Neural cell (in vitro differentiated cells): ENCODE results near the gene OAF. TPM values are rescaled to one million over a fixed set of nuclear protein-coding genes. Genes with fewer than 3 reads are reported as not detected.

Experiments used
- H2AFZ ChIP-seq: fragments of 200-600, 300-800 bp; sonication (generic), shearing (Covaris generic); 2 replicates; pipeline ENCODE4 v1.6.0; 2014; ENCODE audit warnings: low read depth, mild to moderate bottlenecking, antibody characterized with exemption, low read length, moderate library complexity
- H3F3A ChIP-seq: fragments of 200-600 bp; shearing (Covaris generic); 2 replicates; pipeline ENCODE4 v1.6.1; 2016; ENCODE audit warnings: mild to moderate bottlenecking, moderate library complexity, mixed read lengths, antibody characterized with exemption, low read length; ENCODE audit not compliant: insufficient read depth, poor library complexity, severe bottlenecking
- H3K27ac ChIP-seq: fragments of 200-600, 300-800 bp; sonication (generic), shearing (Covaris generic); 2 replicates; pipeline ENCODE4 v1.5.1; 2014; ENCODE audit warnings: mild to moderate bottlenecking, low read length, moderate library complexity
- H3K27me3 ChIP-seq: fragments of 300-800, 200-600 bp; sonication (generic), shearing (Covaris generic); 2 replicates; pipeline ENCODE4 v1.6.0; 2014; ENCODE audit warnings: mild to moderate bottlenecking, low read depth, low read length, moderate library complexity; ENCODE audit not compliant: insufficient read depth
- H3K36me3 ChIP-seq: fragments of 300-800, 200-600 bp; sonication (generic), shearing (Covaris generic); 2 replicates; pipeline ENCODE4 v1.5.1; 2014; ENCODE audit warnings: mild to moderate bottlenecking, antibody characterized with exemption, low read length, moderate library complexity; ENCODE audit not compliant: insufficient read depth
- H3K4me2 ChIP-seq: fragments of 300-800, 200-600 bp; sonication (generic), shearing (Covaris generic); 2 replicates; pipeline ENCODE4 v1.6.0; 2014; ENCODE audit warnings: mild to moderate bottlenecking, low read length
- H3K4me3 ChIP-seq: fragments of 300-800, 200-600 bp; sonication (generic), shearing (Covaris generic); 2 replicates; pipeline ENCODE4 v1.5.1; 2014; ENCODE audit warnings: mild to moderate bottlenecking, low read length, moderate library complexity
- H3K79me2 ChIP-seq: fragments of 200-600 bp; shearing (Covaris generic); replicated peaks from 2 replicates; pipeline ENCODE4 v1.6.0; 2014; ENCODE audit warnings: mild to moderate bottlenecking, low read length, moderate library complexity; ENCODE audit not compliant: insufficient read depth
- H3K9ac ChIP-seq: fragments of 300-800, 200-600 bp; sonication (generic), shearing (Covaris generic); 2 replicates; pipeline ENCODE4 v1.6.1; 2016; ENCODE audit warnings: mild to moderate bottlenecking, low read length, mixed read lengths
- H3K9me2 ChIP-seq: fragments of 200-600 bp; shearing (Covaris generic); 2 replicates; pipeline ENCODE4 v1.6.1; 2016; ENCODE audit warnings: mild to moderate bottlenecking, low read length, mixed read lengths; ENCODE audit not compliant: insufficient read depth
- H3K9me3 ChIP-seq: fragments of 200-600, 300-800 bp; sonication (generic), shearing (Covaris generic); 2 replicates; pipeline ENCODE4 v1.6.1; 2016; ENCODE audit warnings: mild to moderate bottlenecking, mixed run types, low read length, moderate library complexity, mixed read lengths
- H4K20me1 ChIP-seq: fragments of 200-600 bp; shearing (Covaris generic); 2 replicates; pipeline ENCODE4 v1.6.1; 2016; ENCODE audit warnings: mild to moderate bottlenecking, mixed run types; ENCODE audit not compliant: insufficient read depth
- CTCF ChIP-seq: fragments of 450-650 bp; IDR thresholded peaks from 2 replicates; pipeline ENCODE4 v1.5.1; 2014; ENCODE audit warnings: antibody characterized with exemption, mild to moderate bottlenecking, moderate library complexity; ENCODE audit not compliant: poor library complexity, severe bottlenecking
- EP300 ChIP-seq: fragments of 450-650 bp; conservative IDR thresholded peaks from 2 replicates; pipeline ENCODE4 v1.6.1; 2014; ENCODE audit warnings: antibody characterized with exemption, mild to moderate bottlenecking, moderate library complexity; ENCODE audit not compliant: poor library complexity, severe bottlenecking
- EZH2 ChIP-seq: fragments of 200-600, 300-800 bp; shearing (Covaris generic), sonication (generic); IDR thresholded peaks from 2 replicates; pipeline ENCODE4 v1.6.1; 2014; ENCODE audit warnings: antibody characterized with exemption, low read length, borderline replicate concordance, mild to moderate bottlenecking; ENCODE audit not compliant: insufficient read depth, poor library complexity, severe bottlenecking
- MXI1 ChIP-seq: fragments of 450-650 bp; conservative IDR thresholded peaks from 2 replicates; pipeline ENCODE4 v1.6.1; 2014; ENCODE audit warnings: antibody characterized with exemption, mild to moderate bottlenecking; ENCODE audit not compliant: poor library complexity, severe bottlenecking
- POLR2AphosphoS5 ChIP-seq: IDR thresholded peaks from 2 replicates; pipeline ENCODE4 v1.6.1; 2012
- RAD21 ChIP-seq: fragments of 450-650 bp; conservative IDR thresholded peaks from 2 replicates; pipeline ENCODE4 v1.6.1; 2014; ENCODE audit warnings: antibody characterized with exemption, mild to moderate bottlenecking, moderate library complexity
- REST ChIP-seq: IDR thresholded peaks from 2 replicates; pipeline ENCODE4 v1.6.1; 2012; ENCODE audit warnings: borderline replicate concordance
- SMC3 ChIP-seq: fragments of 450-650 bp; conservative IDR thresholded peaks from 2 replicates; pipeline ENCODE4 v1.6.1; 2014; ENCODE audit warnings: antibody characterized with exemption, mild to moderate bottlenecking, moderate library complexity; ENCODE audit not compliant: poor library complexity
- TAF1 ChIP-seq: IDR thresholded peaks from 2 replicates; pipeline ENCODE4 v1.6.1; 2012; ENCODE audit warnings: low read depth
- polyA plus RNA-seq: library from polyadenylated mRNA; depleted of rRNA; stranded (reverse); fragments of >200 nt; gene quantifications from 2 replicates; pipeline ENCODE4 v1.2.3, GENCODE V29; 2014

OAF gene
- polyA plus RNA-seq, 1 donor from 2014 or later = 0.97 TPM

GRCh38 chr11:120279502-120279901, 68.7 kb downstream of the OAF start:
- H3F3A ChIP-seq = no peaks in the 10 kb centered on the region
- H3K36me3 ChIP-seq = no peaks in the 10 kb centered on the region
- TF ChIP-seq REST = no peak
- TF ChIP-seq CTCF = no peak
- no peak for TF ChIP-seq MXI1
- no peak for TF ChIP-seq POLR2AphosphoS5
- TF ChIP-seq EP300 = no peak
- no peak for TF ChIP-seq TAF1
- no peak for TF ChIP-seq SMC3
- no peak for TF ChIP-seq EZH2
- no peak for TF ChIP-seq RAD21

More at GRCh38 chr11:120279502-120279901, 68.7 kb downstream of the OAF start:
- Histone ChIP-seq H3K27ac (no peak overlapping the region), H3K4me2 (no peak overlapping the region), H3K4me3 (no peak overlapping the region), H3K27me3 (no peaks in the 10 kb centered on the region), H4K20me1 (no peaks in the 10 kb centered on the region), H3K79me2 (no peaks in the 10 kb centered on the region), H3K9me3 (no peaks in the 10 kb centered on the region), H3K9me2 (no peaks in the 10 kb centered on the region), H2AFZ (no peak overlapping the region), H3K9ac (no peak overlapping the region)

Other genes starting within 250 kb of the OAF start
- gene TRIM29, start 72.9 kb upstream of the OAF start, polyA plus RNA-seq = 0.56 and 0.82 TPM in 2 replicates
- not detected in 2 replicates for gene POU2F3, start 29.1 kb downstream of the OAF start, polyA plus RNA-seq
- 23.4 and 31.1 TPM in 2 replicates for gene TLCD5, start 114.3 kb downstream of the OAF start, polyA plus RNA-seq
- 93.4 and 95.9 TPM in 2 replicates for gene ARHGEF12, start 125.4 kb downstream of the OAF start, polyA plus RNA-seq